NCI-H510A treated with DMSO at 0.1 percent for 48 hours (cell line): Measurements from ENCODE around the gene DNAJC5.

ENCODE experiments used
- DNase-seq: peaks from one replicate; lab custom pipeline; 2025; lab: John Stamatoyannopoulos, UW

Gene DNAJC5

DNA sequence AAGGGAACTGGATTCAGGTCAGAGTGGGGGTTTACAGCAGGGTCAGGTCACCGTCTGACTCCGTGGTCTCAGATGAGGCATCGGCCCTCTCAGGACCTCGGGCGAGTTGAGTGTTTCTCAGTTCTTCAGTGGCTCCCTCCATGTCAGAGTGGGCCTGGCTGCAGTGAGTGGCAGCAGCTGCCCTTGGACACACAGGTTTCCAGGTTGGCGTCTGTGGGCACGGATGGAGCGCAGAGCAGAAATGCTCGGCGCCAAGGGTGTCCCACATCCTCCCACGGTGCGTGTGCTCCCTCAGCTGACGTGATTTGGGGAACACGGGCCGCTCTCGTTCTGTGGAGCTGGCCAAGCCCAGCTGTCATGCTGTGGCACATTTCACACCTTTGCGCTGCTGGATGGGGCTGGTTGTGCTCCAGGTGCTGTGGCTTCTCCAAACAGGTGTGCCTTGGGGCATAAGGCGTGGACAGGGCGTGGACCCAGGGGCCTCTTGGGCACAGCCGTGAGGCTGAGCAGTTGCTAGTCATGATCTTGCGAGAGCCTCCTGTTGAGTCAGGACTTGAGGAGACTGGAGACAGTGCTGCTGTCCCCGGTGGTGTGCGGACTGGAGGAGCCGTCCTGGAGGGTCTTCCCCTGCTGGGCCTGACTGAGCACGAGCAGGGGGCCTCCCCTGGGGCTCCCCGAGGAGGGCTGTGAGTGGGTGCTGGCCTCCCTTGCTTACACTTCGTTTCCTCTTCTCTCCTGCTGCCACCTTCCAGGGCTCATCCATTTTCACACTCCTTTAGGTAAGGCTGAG lies 9.5 kb upstream of the DNAJC5 start:
- no peak for DNase-seq

DNA sequence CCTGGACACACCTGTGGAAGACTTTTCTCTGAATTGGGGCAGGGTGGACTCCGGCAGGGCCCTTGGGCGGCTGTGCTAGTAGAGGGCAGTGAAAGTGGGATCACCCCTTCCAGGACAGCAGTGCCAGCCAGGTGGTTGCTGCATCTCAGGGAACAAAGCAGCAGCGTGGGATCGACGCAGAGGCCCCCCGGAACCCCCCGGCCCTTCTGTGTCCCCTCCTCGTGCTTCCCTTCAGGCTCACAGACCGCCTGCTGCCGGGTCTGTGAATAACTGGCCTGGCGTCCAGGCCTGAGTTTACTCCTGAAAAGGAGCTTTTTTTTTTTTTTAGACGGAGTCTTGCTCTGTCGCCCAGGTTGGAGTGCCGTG lies 8.9 kb upstream of the DNAJC5 start:
- no peak for DNase-seq

DNA sequence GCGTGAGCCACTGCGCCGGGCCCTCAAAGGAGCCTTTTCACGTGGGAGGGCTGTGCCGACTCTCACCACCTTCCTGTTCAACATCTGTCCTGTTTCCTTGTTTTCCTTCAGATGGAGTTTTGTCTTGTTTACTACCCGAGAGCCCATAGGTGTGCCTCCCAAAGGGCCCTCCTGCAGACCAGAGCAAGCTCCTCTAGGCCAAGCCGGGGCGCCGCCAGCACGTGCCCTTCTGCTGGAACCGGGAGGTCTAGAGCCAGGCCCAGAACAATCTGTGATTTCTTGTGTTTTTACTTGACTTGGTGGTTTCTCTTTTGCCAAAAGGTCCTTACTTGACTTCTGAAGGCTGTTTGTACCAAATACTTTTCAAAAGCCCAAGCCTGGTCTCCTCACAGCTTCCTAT lies 8.0 kb upstream of the DNAJC5 start:
- DNase-seq, result no peak

DNA sequence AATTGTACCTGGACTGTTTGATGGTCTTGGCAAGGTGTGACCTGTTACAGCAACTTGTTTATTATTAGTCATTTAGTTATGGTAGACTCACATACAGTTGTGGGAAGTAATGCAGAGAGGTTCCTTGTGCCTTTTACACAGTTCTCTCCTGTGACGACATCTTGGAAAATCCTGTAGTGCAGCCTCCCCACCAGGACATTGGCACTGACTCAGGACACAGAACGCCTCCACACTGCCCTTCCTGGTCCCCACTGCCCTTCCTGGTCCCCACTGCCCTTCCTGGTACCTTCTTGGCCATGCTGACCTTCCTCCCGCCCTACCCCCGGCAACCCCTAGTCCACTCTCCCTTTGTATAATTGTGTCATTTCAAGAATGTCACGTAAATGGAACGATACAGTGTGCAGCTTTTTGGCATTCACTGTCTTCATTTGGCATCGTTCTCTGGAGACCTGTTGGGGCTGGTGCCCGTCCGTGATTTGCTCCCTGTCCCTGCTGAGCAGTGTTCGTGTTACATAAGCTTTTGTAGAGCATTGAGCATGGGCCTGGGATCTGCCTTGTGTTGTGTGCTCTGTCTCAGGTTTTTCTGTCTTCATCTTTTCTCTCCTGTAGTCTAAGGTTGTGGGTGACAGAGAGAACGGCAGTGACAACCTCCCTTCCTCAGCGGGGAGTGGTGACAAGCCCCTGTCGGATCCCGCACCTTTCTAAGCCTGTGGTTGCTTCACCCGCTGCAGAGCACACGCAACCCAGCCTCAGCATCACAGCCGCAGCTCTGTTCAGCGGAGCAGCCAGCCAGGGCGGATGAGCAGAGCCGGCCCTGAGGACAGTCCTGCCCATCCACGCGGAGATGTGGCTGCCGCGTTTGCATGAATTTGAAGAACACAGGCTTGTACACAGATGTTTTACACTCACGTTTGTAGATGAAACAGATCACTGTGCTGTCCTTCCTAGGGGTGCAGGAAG lies 5.4 kb upstream of the DNAJC5 start:
- DNase-seq, result no peak

DNA sequence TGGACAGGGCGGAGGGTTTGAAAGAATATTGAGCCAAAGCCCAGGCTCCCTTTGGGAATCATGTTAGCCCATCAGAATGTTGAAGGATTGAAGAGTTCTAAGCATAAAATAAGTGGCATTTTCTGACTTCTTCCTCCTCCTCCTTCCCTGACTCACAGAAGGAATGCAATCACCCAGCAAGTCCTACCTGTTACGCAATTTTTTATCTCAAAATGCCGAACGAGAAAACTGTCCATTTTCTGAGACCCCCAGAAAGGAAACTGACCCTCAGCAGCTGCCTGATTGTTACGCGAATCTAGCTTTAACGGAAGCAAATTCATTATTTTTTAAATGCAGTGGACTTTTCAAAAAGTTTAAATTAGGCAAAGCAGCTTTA lies 4.7 kb upstream of the DNAJC5 start:
- DNase-seq, result no peak

DNA sequence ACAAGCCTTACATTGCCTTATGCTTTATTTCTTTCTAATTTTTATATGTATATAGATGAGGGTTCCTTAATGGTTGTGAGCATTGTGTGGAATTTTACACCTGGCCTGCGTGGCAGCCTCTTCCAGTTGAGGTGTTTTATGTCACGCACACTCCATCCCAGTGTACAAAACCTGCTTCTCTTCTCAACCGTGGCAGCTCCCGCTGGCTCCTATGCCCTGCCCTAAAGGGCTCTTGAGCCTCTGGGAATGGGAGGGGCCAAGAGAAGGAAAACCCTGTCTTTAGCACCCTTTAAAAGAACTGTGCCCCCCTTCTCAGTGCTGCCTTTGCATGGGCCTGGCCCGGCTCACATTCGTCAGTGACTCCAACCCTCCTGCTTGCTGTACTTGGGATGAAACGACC lies 4.3 kb upstream of the DNAJC5 start:
- no peak for DNase-seq

DNA sequence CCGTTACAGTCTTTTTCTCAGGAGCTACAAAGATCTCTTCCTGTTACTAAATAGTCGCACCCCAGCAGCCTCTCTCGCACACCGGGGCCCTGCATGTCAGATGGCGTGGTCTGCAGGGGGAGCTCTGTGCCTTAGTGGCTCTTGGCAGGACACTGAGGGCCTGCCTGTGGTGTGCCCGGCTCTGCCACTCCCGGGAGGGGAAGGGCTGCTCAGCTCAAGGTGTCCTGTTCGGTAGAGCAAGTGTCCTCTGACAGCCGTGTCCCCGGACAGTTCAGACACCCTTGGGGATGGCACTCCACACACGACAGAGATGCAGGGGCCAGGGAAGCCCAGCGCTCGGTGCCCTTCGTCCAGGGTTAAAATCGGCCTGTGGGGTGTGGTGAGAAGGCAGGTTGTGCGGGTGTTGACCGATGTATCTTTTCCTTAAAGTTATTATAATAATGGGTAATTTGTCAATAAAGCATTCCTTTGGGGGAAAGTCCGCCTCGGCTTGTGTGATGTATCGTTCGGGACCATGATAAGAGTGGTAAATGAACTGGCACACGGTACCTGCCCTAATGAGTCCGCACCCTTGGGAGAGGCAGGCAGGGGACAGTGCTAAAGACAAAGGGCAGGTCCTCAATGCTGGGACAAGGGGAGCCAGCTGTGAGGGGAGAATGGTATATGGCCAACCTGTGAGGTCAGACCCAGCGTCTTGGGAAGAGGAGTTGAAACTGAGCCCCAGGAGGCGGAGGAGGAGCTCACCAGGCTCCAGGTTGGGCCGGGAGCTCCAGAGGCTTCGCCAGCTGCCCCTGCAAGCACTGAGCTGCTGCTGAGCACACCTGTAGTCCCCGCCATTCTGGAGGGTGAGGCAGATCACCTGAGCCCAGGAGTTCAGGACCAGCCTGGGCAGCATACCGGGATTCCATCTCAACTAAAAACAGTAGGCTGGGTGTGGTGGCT lies 3.6 kb upstream of the DNAJC5 start:
- DNase-seq, result no peak

DNA sequence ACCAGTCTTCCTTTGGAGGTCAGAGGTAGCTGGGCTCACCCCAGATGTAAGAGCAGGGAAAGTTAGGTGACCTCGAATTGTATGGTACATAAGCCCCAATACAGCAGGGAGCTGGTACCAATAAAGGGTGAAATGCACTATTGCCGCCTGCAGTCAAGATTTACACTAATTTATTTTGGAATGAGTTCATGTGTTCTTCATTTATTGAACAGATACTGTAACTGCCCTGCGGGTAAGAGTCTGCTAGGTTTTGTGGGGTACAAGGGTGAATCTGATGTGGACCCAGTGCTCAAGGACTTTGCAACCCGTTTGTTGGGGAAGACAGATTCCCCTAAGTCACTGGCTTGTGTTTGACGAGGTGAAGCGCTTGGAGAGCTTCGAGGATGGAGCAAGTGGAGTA lies 2.5 kb upstream of the DNAJC5 start:
- DNase-seq, result no peak

DNA sequence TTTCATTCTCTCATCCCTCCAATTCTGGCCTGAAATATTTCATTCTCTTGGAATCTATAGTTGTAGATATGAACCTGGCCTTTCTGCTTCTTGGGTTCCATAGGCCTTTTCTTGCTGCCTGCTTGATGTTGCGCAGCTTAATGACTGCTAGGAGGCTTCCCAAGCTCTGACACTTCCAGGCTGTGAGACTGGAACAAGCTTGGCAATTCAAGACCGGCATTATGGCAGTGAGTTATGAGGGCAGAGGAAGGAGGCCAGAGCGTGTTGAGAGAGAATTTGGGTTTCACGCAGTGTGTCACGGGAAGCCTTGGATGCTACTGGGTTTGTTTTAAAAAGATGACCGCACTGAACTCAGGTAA lies 948 bp upstream of the DNAJC5 start:
- no peak for DNase-seq

DNA sequence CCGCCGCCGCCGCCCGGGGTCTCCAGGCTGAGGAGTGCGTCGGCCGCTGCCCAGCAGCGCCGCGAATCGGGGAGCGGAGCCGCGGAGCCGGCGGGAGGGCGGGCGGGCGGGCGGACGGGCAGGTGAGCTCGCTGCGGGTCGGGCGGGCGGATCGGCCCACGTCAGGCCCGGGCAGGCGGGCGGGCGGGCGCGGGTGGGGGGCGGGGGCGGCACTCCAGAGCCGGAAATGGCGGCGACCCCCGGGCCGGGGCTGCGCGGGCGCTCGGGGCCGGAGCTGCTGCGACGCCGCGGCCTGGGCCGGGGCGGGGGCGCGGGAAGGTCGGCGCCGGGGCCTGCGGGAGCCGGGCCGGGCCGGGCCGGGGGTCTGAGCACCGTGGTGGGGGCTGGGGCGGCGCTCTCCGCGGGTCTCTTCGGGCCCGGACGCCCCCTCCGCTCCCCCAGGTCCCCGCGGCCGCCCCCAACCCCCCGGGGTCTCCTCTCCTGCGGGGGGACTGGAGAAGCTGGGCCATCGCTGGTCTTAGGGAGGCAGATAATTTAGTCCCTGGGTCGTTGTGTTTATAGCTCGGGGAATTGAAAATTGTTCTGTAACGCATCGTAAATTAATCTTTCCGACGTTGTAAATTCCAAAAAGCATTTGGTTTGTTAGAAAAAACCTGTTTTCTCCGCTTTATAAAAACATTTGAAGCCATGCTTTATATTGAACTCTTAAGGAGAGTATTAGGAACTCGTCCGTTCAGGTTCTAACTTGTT lies 451 bp downstream of the DNAJC5 start:
- DNase-seq, result no peak

DNA sequence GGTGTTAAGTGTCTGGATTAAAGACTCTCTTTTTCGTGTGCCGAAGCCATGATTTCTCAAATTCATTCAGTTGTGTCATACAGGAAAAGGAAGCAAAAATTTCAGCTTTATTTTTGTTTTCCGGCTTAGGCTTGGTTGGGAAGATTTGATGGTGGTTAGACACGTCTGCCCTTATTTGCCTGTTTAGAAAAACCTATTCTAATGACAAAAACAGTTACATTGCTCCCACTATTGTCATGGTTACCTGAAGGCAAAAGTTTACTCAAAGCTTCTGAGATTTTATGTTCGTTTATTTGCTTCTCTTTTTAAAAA lies 982 bp downstream of the DNAJC5 start:
- peak; percentile 42 for DNase-seq

DNA sequence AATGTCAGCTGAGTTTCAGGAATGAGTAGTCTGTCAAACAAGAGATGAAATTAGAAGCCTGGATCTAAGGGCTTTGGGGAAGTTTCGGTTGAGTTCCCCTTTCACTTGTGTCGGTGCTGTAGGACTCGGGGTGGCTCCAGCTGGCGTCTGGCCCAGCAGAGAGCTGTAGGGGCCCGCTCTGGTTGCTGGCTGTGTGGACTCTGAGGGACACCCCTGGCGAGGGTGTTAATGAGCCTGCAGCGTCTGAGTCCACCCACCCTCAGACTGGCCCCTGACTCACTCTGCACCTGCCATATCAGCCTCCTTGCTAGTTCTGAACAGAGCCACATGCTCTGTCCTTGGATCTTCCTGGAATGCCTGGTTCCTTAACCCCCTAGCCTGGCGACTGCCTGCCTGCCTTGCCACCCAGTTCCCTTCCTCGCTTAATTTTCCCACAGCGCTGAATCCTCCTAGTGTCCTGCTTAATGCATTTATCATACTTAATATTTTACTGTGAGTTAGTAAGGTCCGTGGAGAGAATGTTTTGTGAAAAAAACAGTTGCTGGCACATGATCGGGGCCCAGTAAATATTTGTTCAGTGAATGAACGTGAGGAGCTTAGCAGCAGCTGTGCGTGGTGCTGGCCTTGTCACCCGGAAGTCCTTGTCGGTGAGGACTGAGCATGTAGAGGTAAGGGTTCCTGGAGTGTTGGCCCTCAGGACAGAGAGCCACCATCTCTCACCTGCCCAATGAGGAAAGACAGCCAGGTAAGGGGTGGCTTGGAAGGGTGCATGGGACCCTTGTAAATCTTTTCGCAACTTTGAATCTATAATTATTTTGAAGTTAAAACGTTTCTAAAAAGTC lies 1.6 kb downstream of the DNAJC5 start:
- DNase-seq, result peak; percentile 75

DNA sequence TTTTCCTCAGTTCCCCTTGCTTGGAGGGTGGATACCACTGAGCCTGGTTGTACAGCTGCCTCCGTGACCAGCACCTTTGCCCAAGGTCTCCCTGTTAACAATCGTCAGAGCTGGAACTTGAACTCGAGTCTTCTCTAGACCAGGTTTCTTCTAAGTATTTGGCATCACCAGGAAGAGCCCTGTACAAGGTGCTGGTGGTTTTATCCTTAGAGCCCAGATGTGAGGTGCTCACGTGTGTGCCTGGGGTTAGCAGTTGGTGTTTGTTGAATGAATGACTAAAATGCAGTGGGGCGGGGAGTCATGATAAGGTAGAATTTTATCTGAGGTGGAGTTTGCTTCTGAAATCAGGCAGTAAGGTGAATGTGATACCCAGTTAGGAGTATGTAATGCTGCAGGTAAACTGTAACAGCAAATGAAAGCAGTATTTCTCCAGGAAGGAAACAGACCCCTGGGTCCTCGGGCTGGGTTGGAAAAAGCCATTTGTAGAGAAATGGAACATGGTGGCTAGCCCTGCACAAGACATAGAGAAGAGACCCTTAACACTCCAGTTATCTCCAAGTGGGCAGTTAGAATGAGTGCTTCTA lies 3.1 kb downstream of the DNAJC5 start:
- DNase-seq, result no peak

DNA sequence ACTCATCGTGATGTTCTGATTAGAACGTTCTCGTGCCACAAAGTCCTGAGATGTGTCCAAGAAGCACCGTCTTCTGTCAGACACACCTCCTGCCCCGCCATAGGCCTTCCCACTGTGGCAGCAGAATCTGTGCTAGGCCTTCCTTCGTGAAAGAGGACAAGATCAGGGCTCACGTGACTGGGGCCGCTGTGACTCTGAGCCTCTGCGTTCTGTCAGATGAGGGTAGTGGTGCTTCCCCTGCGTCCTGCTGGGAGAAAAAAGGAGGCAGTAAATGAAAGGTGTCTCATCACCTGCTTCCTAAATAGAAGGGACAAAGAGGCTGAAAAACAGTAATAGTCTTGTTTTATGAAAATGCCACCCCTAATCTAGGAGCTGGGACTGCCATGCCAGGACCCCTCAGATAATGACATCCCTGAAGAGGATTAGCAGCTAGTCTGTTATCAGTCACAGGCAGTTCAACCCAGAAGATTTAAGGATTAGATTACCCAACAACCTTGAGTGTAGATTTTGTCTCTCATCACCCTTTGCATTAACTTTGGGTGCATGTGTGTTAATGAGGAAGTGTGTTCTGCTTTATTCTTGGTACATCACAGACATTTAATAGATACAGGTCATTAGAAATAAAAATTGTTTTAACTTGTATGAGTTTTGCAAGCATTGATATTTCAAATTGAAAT lies 4.1 kb downstream of the DNAJC5 start:
- DNase-seq, result no peak

DNA sequence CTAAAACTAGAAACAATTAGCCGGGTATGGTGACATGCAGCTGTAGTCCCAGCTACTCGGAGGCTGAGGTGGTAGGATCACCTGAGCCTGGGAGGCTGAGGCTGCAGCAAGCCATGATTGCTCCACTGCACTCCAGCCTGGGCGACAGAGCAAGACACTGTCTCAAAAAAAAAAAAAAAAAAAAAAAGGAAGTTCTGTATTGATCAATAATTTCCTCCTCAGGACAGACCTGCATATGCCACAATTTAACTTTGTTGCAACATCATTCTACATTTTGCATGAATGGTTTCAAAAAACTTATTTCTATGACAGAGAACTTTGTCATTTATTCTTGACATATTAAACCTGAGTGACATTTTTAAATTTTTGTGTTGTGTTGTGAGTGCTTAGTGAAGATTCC lies 5.5 kb downstream of the DNAJC5 start:
- DNase-seq, result no peak

DNA sequence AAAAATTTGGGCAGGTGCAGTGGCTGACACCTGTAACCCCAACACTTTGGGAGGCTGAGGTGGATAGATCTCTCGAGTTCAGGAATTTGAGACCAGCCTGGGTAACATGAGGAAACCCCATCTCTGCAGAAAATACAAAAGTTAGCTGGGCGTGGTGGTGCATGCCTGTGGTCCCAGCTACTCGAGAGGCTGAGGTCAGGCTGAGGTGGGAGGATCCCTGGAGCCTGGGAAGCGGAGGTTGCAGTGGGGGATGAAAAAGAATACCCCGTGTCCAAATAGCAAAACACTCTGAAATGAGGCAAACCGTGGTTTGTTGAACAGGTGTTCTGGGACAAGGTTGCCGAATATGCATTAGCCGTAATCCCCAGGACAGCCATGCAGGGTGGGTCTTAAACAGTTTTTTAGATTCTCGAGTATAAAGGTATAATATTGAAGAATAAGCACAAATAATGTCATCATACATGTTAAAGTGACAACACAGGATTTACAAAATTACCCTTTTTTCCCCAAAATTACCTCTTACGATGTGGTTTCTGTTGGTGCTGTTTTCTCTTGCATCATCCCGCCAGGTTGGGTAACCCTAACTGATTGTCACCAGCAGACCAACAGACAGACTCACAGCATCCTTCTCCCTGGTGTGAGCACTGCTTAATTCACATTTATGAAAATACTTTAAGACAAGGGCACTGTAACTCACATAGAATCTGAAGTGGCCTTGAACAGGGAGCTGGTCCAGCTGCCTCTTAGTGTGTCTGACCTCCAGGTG lies 9.1 kb downstream of the DNAJC5 start:
- DNase-seq, result no peak

DNA sequence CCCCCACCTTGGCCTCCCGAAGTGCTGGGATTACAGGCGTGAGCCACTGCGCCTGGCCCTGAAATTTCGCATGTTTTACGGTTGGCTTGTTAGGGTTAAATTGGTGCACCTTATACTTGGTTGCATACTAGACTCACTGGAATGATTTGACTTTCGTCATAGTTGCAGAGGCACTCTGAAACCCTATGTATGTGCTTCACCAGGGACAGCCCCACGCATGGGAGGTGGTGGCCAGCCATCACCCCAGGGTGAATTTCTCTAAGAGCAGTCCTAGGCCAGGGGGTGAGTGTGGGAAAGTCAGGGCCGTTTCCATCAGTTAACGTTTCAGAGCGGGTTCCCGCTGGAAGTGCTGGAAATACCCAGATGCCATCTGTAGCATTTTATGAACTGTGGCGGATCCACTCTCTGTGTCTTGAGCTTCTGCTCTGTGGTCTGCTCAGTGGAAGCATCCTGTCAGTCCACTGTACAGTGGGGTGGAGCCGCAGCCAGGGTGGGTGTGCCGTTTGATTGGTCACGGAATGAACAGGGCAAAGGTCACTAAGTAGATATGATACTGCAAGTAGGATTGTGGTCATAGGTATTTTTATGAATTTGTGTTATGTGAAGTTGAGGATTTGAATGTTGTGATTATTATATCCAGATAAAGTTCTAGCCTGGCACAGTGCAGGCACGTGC lies 13.2 kb downstream of the DNAJC5 start:
- DNase-seq, result no peak

DNA sequence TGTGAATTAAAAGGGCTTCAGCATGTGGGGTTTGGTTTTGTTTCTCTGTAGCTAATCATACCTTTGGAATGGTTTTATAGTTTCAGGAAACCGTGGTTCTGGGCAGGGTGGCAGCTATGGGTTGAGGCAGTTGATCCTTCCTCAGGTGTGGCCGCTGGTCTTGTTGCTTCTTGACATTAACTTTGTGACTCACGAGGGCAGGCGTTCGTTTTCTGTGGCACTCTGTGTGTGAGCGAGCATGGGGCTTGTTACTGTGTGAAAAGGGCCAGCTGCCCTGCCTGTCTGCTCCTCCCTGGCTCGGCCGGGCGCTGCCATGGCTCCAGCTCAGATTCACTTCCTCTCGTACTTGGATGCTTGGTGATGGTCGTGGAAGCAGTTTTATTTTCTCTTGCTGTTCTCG lies 16.2 kb downstream of the DNAJC5 start:
- DNase-seq, result peak; percentile 14

DNA sequence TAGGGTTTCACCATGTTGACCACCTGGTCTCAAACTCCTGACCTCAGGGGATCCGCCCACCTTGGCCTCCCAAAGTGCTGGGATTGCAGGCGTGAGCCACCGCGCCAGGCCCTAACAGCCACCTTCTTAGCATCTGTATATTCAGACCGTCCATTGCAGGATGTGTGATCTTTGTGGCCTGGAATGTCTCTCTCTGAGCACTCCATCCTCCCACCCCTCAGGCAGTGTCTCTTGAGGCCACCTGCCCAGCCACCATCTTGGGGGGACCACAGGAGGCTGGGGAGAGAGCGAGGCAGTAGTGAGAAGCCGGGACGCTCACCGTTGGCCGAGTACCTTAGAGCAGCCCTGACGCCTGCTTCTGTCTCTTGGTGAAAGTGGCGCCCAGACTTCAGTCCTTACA lies 18.8 kb downstream of the DNAJC5 start:
- no peak for DNase-seq
